HG02642 (cell line): ENCODE measurements around the gene BST2.
"Not testable (repeated sequence)": the region's sequence is repeated elsewhere in the genome, so short reads cannot be mapped to it uniquely, and the experiment has no call there.

Source experiments
- ATAC-seq: cut with Tn5 transposase; IDR thresholded peaks from one replicate; pipeline ENCODE4 v1.9.1; 2021; ENCODE audit warnings: mild to moderate bottlenecking; ENCODE audit not compliant: unreplicated experiment, poor library complexity

Gene BST2

GRCh38 chr19:17390665-17391370 lies 14.6 kb downstream of the BST2 start:
- ATAC-seq: peak; percentile 88

- no peak for ATAC-seq
These were observed 15.3 kb downstream of the BST2 start for GRCh38 chr19:17389957-17390664.

GRCh38 chr19:17389288-17389687 lies 16.1 kb downstream of the BST2 start:
- ATAC-seq: no peak

GRCh38 chr19:17385878-17386611 lies 19.4 kb downstream of the BST2 start:
- ATAC-seq: no peak

GRCh38 chr19:17380426-17381138 lies 24.8 kb downstream of the BST2 start:
- ATAC-seq: no peak

GRCh38 chr19:17379221-17379631 lies 26.2 kb downstream of the BST2 start:
- ATAC-seq: no peak

- ATAC-seq: no peak
These were observed 27.2 kb downstream of the BST2 start for GRCh38 chr19:17378271-17378670.

GRCh38 chr19:17376935-17377600 lies 28.4 kb downstream of the BST2 start, which contains the start of gene PLVAP:
Gene PLVAP, minus strand, starts transcription at chr19:17377342. Its CDS starts 54 bp downstream, at chr19:17377288.
- ATAC-seq: no peak

GRCh38 chr19:17370026-17370587 lies 35.3 kb downstream of the BST2 start:
- peak; percentile 84 for ATAC-seq

- ATAC-seq: no peak
These were observed 40.1 kb downstream of the BST2 start for GRCh38 chr19:17365361-17365760.

- not testable (repeated sequence) for ATAC-seq
These were observed 41.4 kb downstream of the BST2 start for GRCh38 chr19:17363852-17364605.

GRCh38 chr19:17359905-17360800 lies 45.3 kb downstream of the BST2 start:
- no peak for ATAC-seq

- no peak for ATAC-seq
These were observed 47.0 kb downstream of the BST2 start for GRCh38 chr19:17358395-17358794.

- ATAC-seq: no peak
These were observed 47.7 kb downstream of the BST2 start for GRCh38 chr19:17357724-17358123.

- no peak for ATAC-seq
These were observed 48.3 kb downstream of the BST2 start for GRCh38 chr19:17357078-17357666.

GRCh38 chr19:17353386-17353785 lies 52.0 kb downstream of the BST2 start:
- no peak for ATAC-seq
